ENCODE measurements around the gene TRIM29. TPM values are rescaled to one million over a fixed set of nuclear protein-coding genes. Genes with fewer than 3 reads are reported as not detected.

TRIM29 gene
- total and polyA plus RNA-seq, 2 of the 13 experiments (the other 11 are each of a cell fraction or from before 2014, with no cell fraction given) = 0.86 TPM

DNA sequence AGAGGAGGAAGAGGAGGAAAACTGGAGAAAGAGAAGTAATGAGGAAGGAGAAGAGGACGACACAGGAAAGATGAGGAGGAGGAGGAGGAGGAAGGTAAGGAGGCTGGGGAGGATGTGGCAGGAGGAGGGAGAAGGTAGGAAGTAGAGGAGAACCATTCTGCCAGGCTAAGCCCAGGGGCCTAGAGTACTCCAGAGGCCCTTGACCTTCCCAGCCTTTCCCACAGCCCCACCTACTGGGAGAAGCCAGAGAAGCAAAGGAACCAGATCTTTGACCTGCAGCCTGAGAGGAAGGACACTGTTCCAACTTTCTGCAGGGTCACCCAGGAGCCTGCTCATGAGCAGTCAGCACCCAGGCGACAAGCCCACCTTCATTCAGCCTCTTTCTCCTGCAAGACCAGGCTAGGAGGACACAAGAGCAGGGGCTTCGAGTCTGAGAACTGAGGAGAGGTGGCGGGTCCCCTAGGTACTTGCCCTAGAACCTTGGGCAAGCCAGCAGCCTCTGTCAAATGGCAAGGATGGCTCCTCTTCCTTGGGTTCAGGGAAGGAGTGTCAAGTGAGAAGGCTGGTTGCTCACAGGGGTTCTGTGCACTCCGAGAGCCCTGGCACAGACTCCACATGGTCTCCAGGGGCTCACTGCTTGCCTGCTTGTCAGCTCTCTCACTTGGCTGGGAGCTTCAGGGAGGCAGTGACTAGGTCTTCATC lies 45.0 kb upstream of the TRIM29 start (continued):
- TF ChIP-seq, protein P1, sequence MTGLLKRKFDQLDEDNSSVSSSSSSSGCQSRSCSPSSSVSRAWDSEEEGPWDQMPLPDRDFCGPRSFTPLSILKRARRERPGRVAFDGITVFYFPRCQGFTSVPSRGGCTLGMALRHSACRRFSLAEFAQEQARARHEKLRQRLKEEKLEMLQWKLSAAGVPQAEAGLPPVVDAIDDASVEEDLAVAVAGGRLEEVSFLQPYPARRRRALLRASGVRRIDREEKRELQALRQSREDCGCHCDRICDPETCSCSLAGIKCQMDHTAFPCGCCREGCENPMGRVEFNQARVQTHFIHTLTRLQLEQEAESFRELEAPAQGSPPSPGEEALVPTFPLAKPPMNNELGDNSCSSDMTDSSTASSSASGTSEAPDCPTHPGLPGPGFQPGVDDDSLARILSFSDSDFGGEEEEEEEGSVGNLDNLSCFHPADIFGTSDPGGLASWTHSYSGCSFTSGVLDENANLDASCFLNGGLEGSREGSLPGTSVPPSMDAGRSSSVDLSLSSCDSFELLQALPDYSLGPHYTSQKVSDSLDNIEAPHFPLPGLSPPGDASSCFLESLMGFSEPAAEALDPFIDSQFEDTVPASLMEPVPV (CRISPR knock-in tag; IDR thresholded peaks at IDR 0.05) = no peak
- TF ChIP-seq, protein P2, sequence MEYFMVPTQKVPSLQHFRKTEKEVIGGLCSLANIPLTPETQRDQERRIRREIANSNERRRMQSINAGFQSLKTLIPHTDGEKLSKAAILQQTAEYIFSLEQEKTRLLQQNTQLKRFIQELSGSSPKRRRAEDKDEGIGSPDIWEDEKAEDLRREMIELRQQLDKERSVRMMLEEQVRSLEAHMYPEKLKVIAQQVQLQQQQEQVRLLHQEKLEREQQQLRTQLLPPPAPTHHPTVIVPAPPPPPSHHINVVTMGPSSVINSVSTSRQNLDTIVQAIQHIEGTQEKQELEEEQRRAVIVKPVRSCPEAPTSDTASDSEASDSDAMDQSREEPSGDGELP (IDR thresholded peaks at IDR 0.05; ENCODE audit: borderline replicate concordance, low read depth) = no peak
- TF ChIP-seq, protein P3, sequence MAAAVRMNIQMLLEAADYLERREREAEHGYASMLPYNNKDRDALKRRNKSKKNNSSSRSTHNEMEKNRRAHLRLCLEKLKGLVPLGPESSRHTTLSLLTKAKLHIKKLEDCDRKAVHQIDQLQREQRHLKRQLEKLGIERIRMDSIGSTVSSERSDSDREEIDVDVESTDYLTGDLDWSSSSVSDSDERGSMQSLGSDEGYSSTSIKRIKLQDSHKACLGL (CRISPR knock-in tag; IDR thresholded peaks at IDR 0.05) = no peak
- TF ChIP-seq, protein P4, sequence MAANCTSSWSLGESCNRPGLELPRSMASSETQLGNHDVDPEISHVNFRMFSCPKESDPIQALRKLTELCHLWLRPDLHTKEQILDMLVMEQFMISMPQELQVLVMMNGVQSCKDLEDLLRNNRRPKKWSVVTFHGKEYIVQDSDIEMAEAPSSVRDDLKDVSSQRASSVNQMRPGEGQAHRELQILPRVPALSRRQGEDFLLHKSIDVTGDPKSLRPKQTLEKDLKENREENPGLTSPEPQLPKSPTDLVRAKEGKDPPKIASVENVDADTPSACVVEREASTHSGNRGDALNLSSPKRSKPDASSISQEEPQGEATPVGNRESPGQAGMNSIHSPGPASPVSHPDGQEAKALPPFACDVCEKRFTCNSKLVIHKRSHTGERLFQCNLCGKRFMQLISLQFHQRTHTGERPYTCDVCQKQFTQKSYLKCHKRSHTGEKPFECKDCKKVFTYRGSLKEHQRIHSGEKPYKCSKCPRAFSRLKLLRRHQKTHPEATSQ (CRISPR knock-in tag; IDR thresholded peaks at IDR 0.05; ENCODE audit: borderline replicate concordance) = no peak
- TF ChIP-seq CHD2 (IDR thresholded peaks at IDR 0.05; ENCODE audit: low read depth, low read length) (no peak), SMC3 (IDR thresholded peaks at IDR 0.05; ENCODE audit: low read length) (peak; percentile 65), ZBTB8A (CRISPR knock-in tag; IDR thresholded peaks at IDR 0.05; ENCODE audit: borderline replicate concordance, low read depth) (no peak), SAP130 (CRISPR knock-in tag; IDR thresholded peaks at IDR 0.05; ENCODE audit: low read depth) (peak; percentile 51), ZNF839 (CRISPR knock-in tag; IDR thresholded peaks at IDR 0.05; ENCODE audit: borderline replicate concordance) (no peak), RFX5 (IDR thresholded peaks at IDR 0.05; ENCODE audit: low read depth, low read length) (no peak), ZBTB42 (CRISPR knock-in tag; IDR thresholded peaks at IDR 0.05) (no peak), NFYB (CRISPR knock-in tag; IDR thresholded peaks at IDR 0.05) (no peak), SRSF1 (optimal IDR thresholded peaks at IDR 0.05; ENCODE audit: low read depth, low read length) (no peak), CREB1 (IDR thresholded peaks at IDR 0.05) (no peak), CREB1 (CRISPR knock-in tag; IDR thresholded peaks at IDR 0.05) (no peak)
- TF ChIP-seq, protein P5, sequence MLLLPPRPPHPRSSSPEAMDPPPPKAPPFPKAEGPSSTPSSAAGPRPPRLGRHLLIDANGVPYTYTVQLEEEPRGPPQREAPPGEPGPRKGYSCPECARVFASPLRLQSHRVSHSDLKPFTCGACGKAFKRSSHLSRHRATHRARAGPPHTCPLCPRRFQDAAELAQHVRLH (CRISPR knock-in tag; IDR thresholded peaks at IDR 0.05; ENCODE audit: borderline replicate concordance, low read depth) = peak; percentile 69; the same call in 1 of the 2 replicates
- TF ChIP-seq, protein P6, sequence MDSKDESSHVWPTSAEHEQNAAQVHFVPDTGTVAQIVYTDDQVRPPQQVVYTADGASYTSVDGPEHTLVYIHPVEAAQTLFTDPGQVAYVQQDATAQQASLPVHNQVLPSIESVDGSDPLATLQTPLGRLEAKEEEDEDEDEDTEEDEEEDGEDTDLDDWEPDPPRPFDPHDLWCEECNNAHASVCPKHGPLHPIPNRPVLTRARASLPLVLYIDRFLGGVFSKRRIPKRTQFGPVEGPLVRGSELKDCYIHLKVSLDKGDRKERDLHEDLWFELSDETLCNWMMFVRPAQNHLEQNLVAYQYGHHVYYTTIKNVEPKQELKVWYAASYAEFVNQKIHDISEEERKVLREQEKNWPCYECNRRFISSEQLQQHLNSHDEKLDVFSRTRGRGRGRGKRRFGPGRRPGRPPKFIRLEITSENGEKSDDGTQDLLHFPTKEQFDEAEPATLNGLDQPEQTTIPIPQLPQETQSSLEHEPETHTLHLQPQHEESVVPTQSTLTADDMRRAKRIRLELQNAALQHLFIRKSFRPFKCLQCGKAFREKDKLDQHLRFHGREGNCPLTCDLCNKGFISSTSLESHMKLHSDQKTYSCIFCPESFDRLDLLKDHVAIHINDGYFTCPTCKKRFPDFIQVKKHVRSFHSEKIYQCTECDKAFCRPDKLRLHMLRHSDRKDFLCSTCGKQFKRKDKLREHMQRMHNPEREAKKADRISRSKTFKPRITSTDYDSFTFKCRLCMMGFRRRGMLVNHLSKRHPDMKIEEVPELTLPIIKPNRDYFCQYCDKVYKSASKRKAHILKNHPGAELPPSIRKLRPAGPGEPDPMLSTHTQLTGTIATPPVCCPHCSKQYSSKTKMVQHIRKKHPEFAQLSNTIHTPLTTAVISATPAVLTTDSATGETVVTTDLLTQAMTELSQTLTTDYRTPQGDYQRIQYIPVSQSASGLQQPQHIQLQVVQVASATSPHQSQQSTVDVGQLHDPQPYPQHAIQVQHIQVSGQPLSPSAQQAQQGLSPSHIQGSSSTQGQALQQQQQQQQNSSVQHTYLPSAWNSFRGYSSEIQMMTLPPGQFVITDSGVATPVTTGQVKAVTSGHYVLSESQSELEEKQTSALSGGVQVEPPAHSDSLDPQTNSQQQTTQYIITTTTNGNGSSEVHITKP (CRISPR knock-in tag; IDR thresholded peaks at IDR 0.05; ENCODE audit: low read depth) = no peak
- TF ChIP-seq, protein P7, sequence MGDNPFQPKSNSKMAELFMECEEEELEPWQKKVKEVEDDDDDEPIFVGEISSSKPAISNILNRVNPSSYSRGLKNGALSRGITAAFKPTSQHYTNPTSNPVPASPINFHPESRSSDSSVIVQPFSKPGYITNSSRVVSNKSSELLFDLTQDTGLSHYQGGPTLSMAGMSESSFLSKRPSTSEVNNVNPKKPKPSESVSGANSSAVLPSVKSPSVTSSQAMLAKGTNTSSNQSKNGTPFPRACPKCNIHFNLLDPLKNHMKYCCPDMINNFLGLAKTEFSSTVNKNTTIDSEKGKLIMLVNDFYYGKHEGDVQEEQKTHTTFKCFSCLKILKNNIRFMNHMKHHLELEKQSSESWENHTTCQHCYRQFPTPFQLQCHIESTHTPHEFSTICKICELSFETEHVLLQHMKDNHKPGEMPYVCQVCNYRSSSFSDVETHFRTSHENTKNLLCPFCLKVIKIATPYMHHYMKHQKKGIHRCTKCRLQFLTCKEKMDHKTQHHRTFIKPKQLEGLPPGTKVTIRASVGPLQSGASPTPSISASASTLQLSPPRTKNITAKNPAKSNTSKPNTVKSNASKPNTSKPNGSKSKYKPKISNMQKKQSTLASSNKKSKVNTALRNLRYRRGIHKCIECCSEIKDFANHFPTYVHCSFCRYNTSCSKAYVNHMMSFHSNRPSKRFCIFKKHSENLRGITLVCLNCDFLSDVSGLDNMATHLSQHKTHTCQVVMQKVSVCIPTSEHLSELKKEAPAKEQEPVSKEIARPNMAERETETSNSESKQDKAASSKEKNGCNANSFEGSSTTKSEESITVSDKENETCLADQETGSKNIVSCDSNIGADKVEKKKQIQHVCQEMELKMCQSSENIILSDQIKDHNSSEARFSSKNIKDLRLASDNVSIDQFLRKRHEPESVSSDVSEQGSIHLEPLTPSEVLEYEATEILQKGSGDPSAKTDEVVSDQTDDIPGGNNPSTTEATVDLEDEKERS (CRISPR knock-in tag; IDR thresholded peaks at IDR 0.05) = no peak

All from HepG2 (cell line).